ENCODE data around the gene HEATR5A. TPM values are rescaled to one million over a fixed set of nuclear protein-coding genes. Genes with fewer than 3 reads are reported as not detected.
"Not testable (repeated sequence)": the region's sequence is repeated elsewhere in the genome, so short reads cannot be mapped to it uniquely, and the experiment has no call there.

HEATR5A gene
- total and polyA plus RNA-seq, 4 donors: 10.9 to 54.0 (median 28.9) TPM

GRCh38 chr14:31371646-31372045 lies 48.7 kb downstream of the HEATR5A start:
- H3K9ac ChIP-seq (ENCODE audit: insufficient read depth in 1 of 2, low read length in 2 of 2): no peak overlapping the region
- H3K27me3 ChIP-seq (ENCODE audit: control insufficient read depth in 3 of 3, insufficient read depth in 3 of 3, low read length in 2 of 3): no peaks in the 10 kb centered on the region
- no peak overlapping the region for H3K27ac ChIP-seq (ENCODE audit: low read depth in 1 of 2, low read length in 1 of 2)
- H3K9me3 ChIP-seq (ENCODE audit: control insufficient read depth in 4 of 4, insufficient read depth in 3 of 4, low read length in 3 of 4): no peaks in the 10 kb centered on the region
- 15 to 27% methylated on average over 2 of the region's 2 CpGs for WGBS, 2 donors
- TF ChIP-seq CTCF (IDR thresholded peaks at IDR 0.05; ENCODE audit: control extremely low read depth, extremely low read depth): no peak
- H3K36me3 ChIP-seq (ENCODE audit: control insufficient read depth in 4 of 4, insufficient read depth in 4 of 4, low read length in 4 of 4): peaks cover 8 to 27% (median 18%) of the 10 kb centered on the region in 4 donors
- no peak for ATAC-seq (ENCODE audit: insufficient read depth, low FRiP score)
- H3K4me3 ChIP-seq: no peak overlapping the region
- no peak for DNase-seq
- no peaks in the 10 kb centered on the region for H3K4me1 ChIP-seq (ENCODE audit: control insufficient read depth in 5 of 5, insufficient read depth in 5 of 5, low read length in 5 of 5)

DNA sequence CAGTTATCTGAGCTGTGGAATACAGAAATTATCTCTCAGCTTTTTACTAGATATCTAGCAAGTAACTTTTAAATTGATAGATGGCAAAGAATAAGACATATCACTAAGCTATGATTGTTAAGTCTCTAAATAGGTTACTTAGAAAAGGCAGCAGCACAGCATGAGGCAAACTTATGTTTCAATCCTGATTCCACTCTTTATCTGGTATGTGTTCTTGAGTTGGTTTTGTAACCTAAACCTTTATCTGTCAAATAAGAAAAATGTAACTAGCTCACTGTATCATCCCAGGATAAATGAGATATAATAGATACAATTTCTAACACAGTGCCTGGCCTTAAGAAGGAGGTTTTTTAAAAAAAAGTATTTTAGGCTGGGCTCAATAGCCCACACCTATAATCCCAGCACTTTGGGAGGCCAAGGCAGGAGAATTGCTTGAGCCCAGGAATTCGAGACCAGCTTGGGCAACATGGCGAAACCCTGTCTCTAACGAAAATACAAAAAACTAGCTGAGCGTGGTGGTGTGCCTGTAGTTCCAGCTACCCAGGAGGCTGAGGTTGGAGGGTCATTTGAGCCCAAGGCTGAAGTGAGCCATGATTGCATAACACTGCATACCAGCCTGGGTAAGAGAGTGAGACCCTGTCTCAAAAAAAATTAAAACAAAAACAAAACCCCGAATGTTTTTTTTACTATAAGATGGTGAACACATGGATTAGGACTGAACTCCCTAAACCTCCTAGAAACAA lies 56.8 kb downstream of the HEATR5A start:
- ATAC-seq (ENCODE audit: insufficient read depth, low FRiP score): no peak
- no peak overlapping the region for H3K4me3 ChIP-seq
- DNase-seq: no peak
- no peaks in the 10 kb centered on the region for H3K4me1 ChIP-seq (ENCODE audit: control insufficient read depth in 5 of 5, insufficient read depth in 5 of 5, low read length in 5 of 5)
- H3K9ac ChIP-seq (ENCODE audit: insufficient read depth in 1 of 2, low read length in 2 of 2): no peak overlapping the region
- no peak overlapping the region for H3K27ac ChIP-seq (ENCODE audit: low read depth in 1 of 2, low read length in 1 of 2)
- 75 to 94% methylated on average over 5 of the region's 5 CpGs for WGBS, 2 donors
- H3K36me3 ChIP-seq (ENCODE audit: control insufficient read depth in 4 of 4, insufficient read depth in 4 of 4, low read length in 4 of 4): peaks cover 0 to 16% (median 7%) of the 10 kb centered on the region in 4 donors
- no peaks in the 10 kb centered on the region for H3K27me3 ChIP-seq (ENCODE audit: control insufficient read depth in 3 of 3, insufficient read depth in 3 of 3, low read length in 2 of 3)
- no peak for TF ChIP-seq CTCF (IDR thresholded peaks at IDR 0.05; ENCODE audit: control extremely low read depth, extremely low read depth)
- H3K9me3 ChIP-seq (ENCODE audit: control insufficient read depth in 4 of 4, insufficient read depth in 3 of 4, low read length in 3 of 4): no peaks in the 10 kb centered on the region

DNA sequence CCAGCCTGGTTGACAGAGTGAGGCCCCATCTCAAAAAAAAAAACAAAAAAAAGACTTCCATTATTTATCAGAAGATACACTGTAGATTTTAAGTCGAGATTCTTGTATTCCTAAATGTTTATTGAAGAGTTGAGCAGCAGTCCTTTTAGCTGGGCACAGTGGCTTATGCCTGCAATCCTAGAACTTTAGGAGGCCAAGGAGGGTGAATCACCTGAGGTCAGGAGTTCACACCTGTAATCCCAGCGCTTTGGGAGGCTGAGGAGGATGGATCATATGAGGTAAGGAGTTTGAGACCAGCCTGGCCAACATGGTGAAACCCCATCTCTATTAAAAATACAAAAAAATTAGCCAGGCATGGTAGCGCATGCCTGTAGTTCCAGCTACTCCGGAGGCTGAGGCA lies 57.6 kb downstream of the HEATR5A start:
- no peaks in the 10 kb centered on the region for H3K27me3 ChIP-seq (ENCODE audit: control insufficient read depth in 3 of 3, insufficient read depth in 3 of 3, low read length in 2 of 3)
- H3K27ac ChIP-seq (ENCODE audit: low read depth in 1 of 2, low read length in 1 of 2): no peak overlapping the region
- no peaks in the 10 kb centered on the region for H3K9me3 ChIP-seq (ENCODE audit: control insufficient read depth in 4 of 4, insufficient read depth in 3 of 4, low read length in 3 of 4)
- no peak for TF ChIP-seq CTCF (IDR thresholded peaks at IDR 0.05; ENCODE audit: control extremely low read depth, extremely low read depth)
- no peak overlapping the region for H3K9ac ChIP-seq (ENCODE audit: insufficient read depth in 1 of 2, low read length in 2 of 2)
- 95 to 98% methylated on average over 4 of the region's 4 CpGs for WGBS, 2 donors
- DNase-seq (no peak), ATAC-seq (ENCODE audit: insufficient read depth, low FRiP score) (no peak)
- H3K4me3 ChIP-seq: no peak overlapping the region
- H3K4me1 ChIP-seq (ENCODE audit: control insufficient read depth in 5 of 5, insufficient read depth in 5 of 5, low read length in 5 of 5): no peaks in the 10 kb centered on the region
- H3K36me3 ChIP-seq (ENCODE audit: control insufficient read depth in 4 of 4, insufficient read depth in 4 of 4, low read length in 4 of 4): peaks cover 4 to 16% (median 12%) of the 10 kb centered on the region in 4 donors

- DNase-seq; H3K9me3 ChIP-seq (ENCODE audit: control insufficient read depth in 4 of 4, insufficient read depth in 3 of 4, low read length in 3 of 4); ATAC-seq (ENCODE audit: insufficient read depth, low FRiP score); H3K9ac ChIP-seq (ENCODE audit: insufficient read depth in 1 of 2, low read length in 2 of 2); H3K4me1 ChIP-seq (ENCODE audit: control insufficient read depth in 5 of 5, insufficient read depth in 5 of 5, low read length in 5 of 5); H3K4me3 ChIP-seq; H3K27me3 ChIP-seq (ENCODE audit: control insufficient read depth in 3 of 3, insufficient read depth in 3 of 3, low read length in 2 of 3); H3K27ac ChIP-seq (ENCODE audit: low read depth in 1 of 2, low read length in 1 of 2): not testable (repeated sequence)
- H3K36me3 ChIP-seq (ENCODE audit: control insufficient read depth in 4 of 4, insufficient read depth in 4 of 4, low read length in 4 of 4): peaks cover 5 to 17% (median 13%) of the 10 kb centered on the region in 4 donors
- 95 to 99% methylated on average over 4 of the region's 4 CpGs for WGBS, 2 donors
Observed at GRCh38 chr14:31361761-31362160, 58.6 kb downstream of the HEATR5A start.
